ENCODE data around the gene RELB. TPM values are rescaled to one million over a fixed set of nuclear protein-coding genes. Genes with fewer than 3 reads are reported as not detected.
A peak's percentile ranks its signal among the peaks of the same experiment; 100 is the strongest.

Gene RELB
- total and polyA plus RNA-seq, 9 of the 15 experiments (the other 6 are each of a cell fraction or from before 2014, with no cell fraction given), result 0.15 to 1.1 (median 0.28) TPM; not detected in 2

DNA sequence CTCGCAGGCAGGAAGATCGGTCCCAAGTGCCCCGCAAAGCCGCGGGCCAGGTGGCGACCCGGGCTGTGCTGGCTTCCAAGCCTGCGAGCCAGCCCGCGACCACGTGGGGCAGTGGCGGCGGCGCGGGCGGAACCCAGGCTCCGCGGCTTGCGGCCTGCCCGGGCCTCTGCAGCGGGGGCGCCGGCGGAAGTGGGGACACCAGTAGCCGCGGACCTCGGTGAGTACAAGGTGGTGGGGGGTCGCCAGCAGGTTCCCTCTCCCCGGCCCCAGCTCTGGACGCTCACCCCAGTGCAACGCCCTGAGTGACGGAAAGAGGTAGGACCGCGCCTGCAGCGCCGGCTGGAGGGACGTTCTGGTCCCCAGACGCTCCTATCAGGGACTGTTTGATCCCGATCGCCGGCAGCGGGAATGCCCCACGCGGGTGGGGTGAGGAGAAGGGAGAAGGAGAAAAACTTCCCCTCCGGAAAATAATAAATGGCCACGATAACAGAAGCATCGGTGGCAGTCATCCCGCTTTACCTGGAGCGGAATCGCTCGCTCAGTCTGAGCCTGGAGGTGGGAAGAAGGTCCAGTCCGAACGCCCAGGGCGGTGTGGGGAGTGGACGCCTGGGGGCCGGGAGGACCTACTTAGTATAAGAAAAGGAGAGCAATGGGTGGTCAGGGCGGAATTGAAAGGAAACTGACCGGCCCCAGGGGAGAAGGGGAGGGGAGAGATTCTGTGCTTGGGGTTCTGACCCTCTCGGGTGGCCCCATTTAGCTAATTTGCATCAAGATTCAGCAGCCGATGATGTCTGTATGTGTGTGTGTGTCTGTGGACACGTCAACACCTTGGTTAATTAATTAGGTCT, 78.0 kb downstream of the RELB start, which contains the start of gene GEMIN7 (continued):
- TF ChIP-seq, protein P1, sequence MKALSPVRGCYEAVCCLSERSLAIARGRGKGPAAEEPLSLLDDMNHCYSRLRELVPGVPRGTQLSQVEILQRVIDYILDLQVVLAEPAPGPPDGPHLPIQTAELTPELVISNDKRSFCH (CRISPR knock-in tag; IDR thresholded peaks at IDR 0.05), result no peak
- TF ChIP-seq, protein P1 (tag; IDR thresholded peaks at IDR 0.05), result peak; percentile 91
- TF ChIP-seq, protein P2, sequence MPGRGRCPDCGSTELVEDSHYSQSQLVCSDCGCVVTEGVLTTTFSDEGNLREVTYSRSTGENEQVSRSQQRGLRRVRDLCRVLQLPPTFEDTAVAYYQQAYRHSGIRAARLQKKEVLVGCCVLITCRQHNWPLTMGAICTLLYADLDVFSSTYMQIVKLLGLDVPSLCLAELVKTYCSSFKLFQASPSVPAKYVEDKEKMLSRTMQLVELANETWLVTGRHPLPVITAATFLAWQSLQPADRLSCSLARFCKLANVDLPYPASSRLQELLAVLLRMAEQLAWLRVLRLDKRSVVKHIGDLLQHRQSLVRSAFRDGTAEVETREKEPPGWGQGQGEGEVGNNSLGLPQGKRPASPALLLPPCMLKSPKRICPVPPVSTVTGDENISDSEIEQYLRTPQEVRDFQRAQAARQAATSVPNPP (IDR thresholded peaks at IDR 0.05; ENCODE audit: borderline replicate concordance, insufficient read depth, insufficient read length), result no peak
- peak; percentile 88 for TF ChIP-seq FUS (optimal IDR thresholded peaks at IDR 0.05; ENCODE audit: low read depth, low read length)
- TF ChIP-seq HMGN3 (IDR thresholded peaks at IDR 0.05; ENCODE audit: borderline replicate concordance, extremely low read depth, insufficient read length, low read depth, low read length), result peak; percentile 90
- TF ChIP-seq SOX6 (IDR thresholded peaks at IDR 0.05), result peak; percentile 57
- no peak for TF ChIP-seq ETV1 (tag; conservative IDR thresholded peaks at IDR 0.05; ENCODE audit: low read depth)
- TF ChIP-seq ZNF668 (CRISPR knock-in tag; IDR thresholded peaks at IDR 0.05), result 0 out of 2 replicates have a peak, but pooled peaks have one; percentile 6
- TF ChIP-seq NFRKB (IDR thresholded peaks at IDR 0.05; ENCODE audit: low read depth), result 0 out of 2 replicates have a peak, but pooled peaks have one; percentile 14
- TF ChIP-seq, protein P3, sequence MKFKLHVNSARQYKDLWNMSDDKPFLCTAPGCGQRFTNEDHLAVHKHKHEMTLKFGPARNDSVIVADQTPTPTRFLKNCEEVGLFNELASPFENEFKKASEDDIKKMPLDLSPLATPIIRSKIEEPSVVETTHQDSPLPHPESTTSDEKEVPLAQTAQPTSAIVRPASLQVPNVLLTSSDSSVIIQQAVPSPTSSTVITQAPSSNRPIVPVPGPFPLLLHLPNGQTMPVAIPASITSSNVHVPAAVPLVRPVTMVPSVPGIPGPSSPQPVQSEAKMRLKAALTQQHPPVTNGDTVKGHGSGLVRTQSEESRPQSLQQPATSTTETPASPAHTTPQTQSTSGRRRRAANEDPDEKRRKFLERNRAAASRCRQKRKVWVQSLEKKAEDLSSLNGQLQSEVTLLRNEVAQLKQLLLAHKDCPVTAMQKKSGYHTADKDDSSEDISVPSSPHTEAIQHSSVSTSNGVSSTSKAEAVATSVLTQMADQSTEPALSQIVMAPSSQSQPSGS (CRISPR knock-in tag; IDR thresholded peaks at IDR 0.05), result no peak
- no peak for TF ChIP-seq PRPF4 (IDR thresholded peaks at IDR 0.05; ENCODE audit: insufficient read depth, low read depth, low read length, poor library complexity, severe bottlenecking)
- TF ChIP-seq NELFE (IDR thresholded peaks at IDR 0.05; ENCODE audit: insufficient read depth, insufficient read length), result no peak
- TF ChIP-seq SIN3A (IDR thresholded peaks at IDR 0.05; ENCODE audit: borderline replicate concordance in 2 of 2, control insufficient read depth in 1 of 2, low read depth in 2 of 2, low read length in 2 of 2), result peak; percentile 80 to 91; a peak in 2 of 4 replicates
- TF ChIP-seq MAZ (CRISPR knock-in tag; conservative IDR thresholded peaks at IDR 0.05 in 1 of 2, IDR thresholded peaks at IDR 0.05 in 1 of 2), result peak; percentile 83 to 92
- TF ChIP-seq ZNF143 (CRISPR knock-in tag; IDR thresholded peaks at IDR 0.05), result peak; percentile 62; the same call in 1 of the 2 replicates
- peak; percentile 64; the same call in 1 of the 2 replicates for TF ChIP-seq ZKSCAN1 (IDR thresholded peaks at IDR 0.05; ENCODE audit: low read depth, low read length)
- no peak for TF ChIP-seq IRF9 (tag; IDR thresholded peaks at IDR 0.05)
- TF ChIP-seq MTA3 (IDR thresholded peaks at IDR 0.05; ENCODE audit: borderline replicate concordance), result peak; percentile 89
- 0 out of 4 replicates have a peak, but pooled peaks of 1 of the 2 experiments have one; percentile 76 for TF ChIP-seq HDAC1 (IDR thresholded peaks at IDR 0.05)
- TF ChIP-seq FOXK2 (conservative IDR thresholded peaks at IDR 0.05 in 1 of 2, IDR thresholded peaks at IDR 0.05 in 1 of 2; ENCODE audit: low read depth in 2 of 2), result no peak
- no peak for TF ChIP-seq TCF15 (CRISPR knock-in tag; IDR thresholded peaks at IDR 0.05)

Data from K562 (cell line).